Breast epithelium (tissue), 3 donors: ENCODE results near the gene CCAR1.

Experiments used
- CTCF ChIP-seq, 3 donors: fragments of 450-650 bp; IDR thresholded peaks; one replicate each; pipeline ENCODE4 v1.5.1; 2016 to 2017; ENCODE audit warnings: antibody characterized with exemption in 3 of 3, mild to moderate bottlenecking in 3 of 3, moderate library complexity in 3 of 3
- POLR2A ChIP-seq: fragments of 450-650 bp; IDR thresholded peaks from one replicate; pipeline ENCODE4 v1.6.1; 2016; ENCODE audit warnings: antibody characterized with exemption, mild to moderate bottlenecking, moderate library complexity
- POLR2AphosphoS5 ChIP-seq, 3 donors: sonication (generic); formaldehyde crosslinking; IDR thresholded peaks; one replicate each; pipeline ENCODE4 v1.6.1; 2017; ENCODE audit warnings: antibody characterized with exemption in 3 of 3

DNA sequence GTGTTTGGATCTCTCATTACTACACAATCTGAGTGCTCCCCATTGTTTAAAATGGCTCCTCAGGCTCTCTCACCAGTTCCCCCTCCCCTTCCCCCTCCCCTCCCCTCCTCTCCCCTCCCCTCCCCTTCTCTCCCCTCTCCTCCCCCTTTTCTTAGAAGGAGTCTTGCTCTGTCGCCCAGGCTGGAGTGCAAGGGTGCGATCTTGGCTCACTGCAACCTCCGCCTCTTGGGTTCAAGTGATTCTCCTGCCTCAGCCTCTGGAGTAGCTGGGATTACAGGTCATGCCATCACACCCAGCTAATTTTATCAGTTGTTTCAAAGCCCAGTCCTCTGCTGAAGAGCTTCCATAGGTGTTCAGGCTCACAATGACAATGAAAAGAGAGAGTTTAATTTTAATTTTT lies 3.6 kb upstream of the CCAR1 start:
- TF ChIP-seq CTCF (IDR thresholded peaks at IDR 0.05) (no peak), POLR2AphosphoS5 (IDR thresholded peaks at IDR 0.05) (no peak), POLR2A (no peak)
